SU-DHL-6 (cell line): ENCODE measurements around the gene NPAS3.

ENCODE experiments used
- H2AFZ ChIP-seq: fragments of 200-600 bp; sonication (generic); 2 replicates; pipeline ENCODE4 v1.6.1; 2014; ENCODE audit warnings: low read depth, mild to moderate bottlenecking, moderate library complexity, mixed read lengths, antibody characterized with exemption, low read length; ENCODE audit not compliant: severe bottlenecking
- H3F3A ChIP-seq: fragments of 200-600 bp; shearing (Covaris generic); 2 replicates; pipeline ENCODE4 v1.6.0; 2016; ENCODE audit warnings: antibody characterized with exemption, mild to moderate bottlenecking; ENCODE audit not compliant: insufficient read depth
- H3K27ac ChIP-seq: fragments of 200-600 bp; sonication (generic); 2 replicates; pipeline ENCODE4 v1.5.1; 2016; ENCODE audit warnings: low read depth, mild to moderate bottlenecking, low read length, moderate library complexity, mixed read lengths
- H3K27me3 ChIP-seq: fragments of 200-600 bp; sonication (generic), shearing (Covaris generic); 2 replicates; pipeline ENCODE4 v1.6.0; 2014; ENCODE audit warnings: mild to moderate bottlenecking, low read length
- H3K36me3 ChIP-seq: fragments of 200-600 bp; sonication (generic); 2 replicates; pipeline ENCODE4 v1.6.1; 2014; ENCODE audit warnings: mild to moderate bottlenecking, low read length, mixed read lengths
- H3K4me2 ChIP-seq: fragments of 300-600, 200-600 bp; shearing (Covaris generic), sonication (generic); 2 replicates; pipeline ENCODE4 v1.6.0; 2014; ENCODE audit warnings: low read length, low read depth, mild to moderate bottlenecking; ENCODE audit not compliant: poor library complexity, severe bottlenecking
- H3K4me3 ChIP-seq: fragments of 200-600 bp; sonication (generic); 2 replicates; pipeline ENCODE4 v1.5.1; 2014; ENCODE audit warnings: antibody characterized with exemption, low read length, mild to moderate bottlenecking, mixed read lengths; ENCODE audit not compliant: insufficient read depth, poor library complexity, severe bottlenecking
- H3K79me2 ChIP-seq: fragments of 200-600 bp; sonication (generic); 2 replicates; pipeline ENCODE4 v1.6.1; 2014; ENCODE audit warnings: mild to moderate bottlenecking, low read length, moderate library complexity; ENCODE audit not compliant: insufficient read depth
- H3K9ac ChIP-seq: fragments of 200-600 bp; sonication (generic); 2 replicates; pipeline ENCODE4 v1.7.0; 2014; ENCODE audit warnings: mild to moderate bottlenecking, low read length
- H3K9me2 ChIP-seq: fragments of 200-600 bp; sonication (generic); replicated peaks from 2 replicates; pipeline ENCODE4 v1.6.1; 2014; ENCODE audit warnings: low read length; ENCODE audit not compliant: insufficient read depth
- H3K9me3 ChIP-seq: fragments of 200-600 bp; sonication (generic); 2 replicates; pipeline ENCODE4 v1.6.1; 2014; ENCODE audit warnings: low read length, mixed read lengths; ENCODE audit not compliant: insufficient read depth
- H4K20me1 ChIP-seq: fragments of 200-600 bp; sonication (generic); 2 replicates; pipeline ENCODE4 v1.6.1; 2014; ENCODE audit warnings: low read depth, mild to moderate bottlenecking, antibody characterized with exemption, low read length, moderate library complexity, mixed read lengths
- EZH2phosphoT487 ChIP-seq: fragments of 200-600 bp; sonication (generic), shearing (Covaris generic); conservative IDR thresholded peaks from 2 replicates; pipeline ENCODE4 v1.6.1; 2018; ENCODE audit warnings: mild to moderate bottlenecking, antibody characterized with exemption, low read length, moderate library complexity, mixed read lengths
- TF ChIP-seq, protein P1 (sequence below): fragments of 200-600 bp; sonication (generic); IDR thresholded peaks from one replicate; pipeline ENCODE4 v1.5.1; 2017; ENCODE audit warnings: antibody characterized with exemption, mild to moderate bottlenecking, low read length, moderate library complexity; ENCODE audit not compliant: insufficient read depth, poor library complexity, severe bottlenecking

The NPAS3 gene

DNA sequence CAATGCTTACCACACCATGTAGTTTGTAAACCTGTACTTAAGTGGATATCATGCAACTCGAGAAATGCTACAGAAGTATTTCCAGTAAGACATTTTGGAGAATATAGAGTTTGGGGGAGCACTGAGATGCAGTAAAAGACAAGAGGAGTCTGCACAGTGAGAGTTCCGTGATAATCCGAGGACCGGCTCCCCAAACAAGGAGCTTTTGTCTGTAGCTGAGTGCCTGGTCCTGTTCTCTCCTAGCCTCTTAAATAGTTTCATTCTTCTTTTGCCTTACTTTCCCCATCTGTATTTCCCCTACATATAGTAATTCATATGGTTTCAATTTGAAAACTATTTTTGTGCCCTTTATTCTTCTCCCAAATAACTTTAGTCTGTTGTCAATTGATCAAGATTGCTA, 648.1 kb downstream of the NPAS3 start:
- H2AFZ ChIP-seq = no peak overlapping the region
- no peak overlapping the region for H3K27ac ChIP-seq

DNA sequence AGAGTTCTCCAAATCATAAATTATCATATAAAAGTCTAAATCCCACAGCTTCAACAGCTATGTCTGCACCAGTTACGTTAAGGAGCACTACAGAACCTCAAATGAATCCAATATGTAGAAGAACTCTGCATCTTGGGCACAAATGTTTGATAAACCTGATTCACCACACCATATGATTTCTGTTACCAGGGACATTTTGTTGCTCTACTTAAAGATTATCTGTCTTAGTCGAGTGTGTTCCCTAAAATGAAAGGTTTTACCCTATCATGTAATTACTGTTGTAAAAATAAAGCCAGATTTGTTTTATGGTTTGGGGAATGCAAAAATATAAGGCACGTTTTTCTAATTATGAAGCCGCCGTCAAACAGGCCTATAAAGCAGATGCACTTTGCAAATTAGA, 649.1 kb downstream of the NPAS3 start:
- TF ChIP-seq, protein P1, sequence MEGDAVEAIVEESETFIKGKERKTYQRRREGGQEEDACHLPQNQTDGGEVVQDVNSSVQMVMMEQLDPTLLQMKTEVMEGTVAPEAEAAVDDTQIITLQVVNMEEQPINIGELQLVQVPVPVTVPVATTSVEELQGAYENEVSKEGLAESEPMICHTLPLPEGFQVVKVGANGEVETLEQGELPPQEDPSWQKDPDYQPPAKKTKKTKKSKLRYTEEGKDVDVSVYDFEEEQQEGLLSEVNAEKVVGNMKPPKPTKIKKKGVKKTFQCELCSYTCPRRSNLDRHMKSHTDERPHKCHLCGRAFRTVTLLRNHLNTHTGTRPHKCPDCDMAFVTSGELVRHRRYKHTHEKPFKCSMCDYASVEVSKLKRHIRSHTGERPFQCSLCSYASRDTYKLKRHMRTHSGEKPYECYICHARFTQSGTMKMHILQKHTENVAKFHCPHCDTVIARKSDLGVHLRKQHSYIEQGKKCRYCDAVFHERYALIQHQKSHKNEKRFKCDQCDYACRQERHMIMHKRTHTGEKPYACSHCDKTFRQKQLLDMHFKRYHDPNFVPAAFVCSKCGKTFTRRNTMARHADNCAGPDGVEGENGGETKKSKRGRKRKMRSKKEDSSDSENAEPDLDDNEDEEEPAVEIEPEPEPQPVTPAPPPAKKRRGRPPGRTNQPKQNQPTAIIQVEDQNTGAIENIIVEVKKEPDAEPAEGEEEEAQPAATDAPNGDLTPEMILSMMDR = no peak
- no peak overlapping the region for H3K27ac ChIP-seq
- no peaks in the 10 kb centered on the region for H3K36me3 ChIP-seq
- H3K9me2 ChIP-seq = no peaks in the 10 kb centered on the region
- H2AFZ ChIP-seq = no peak overlapping the region
- H3K4me3 ChIP-seq = no peak overlapping the region
- no peaks in the 10 kb centered on the region for H4K20me1 ChIP-seq
- no peak overlapping the region for H3K9ac ChIP-seq
- no peaks in the 10 kb centered on the region for H3K27me3 ChIP-seq
- no peaks in the 10 kb centered on the region for H3K79me2 ChIP-seq
- H3K4me2 ChIP-seq = no peak overlapping the region
- no peaks in the 10 kb centered on the region for H3K9me3 ChIP-seq
- no peaks in the 10 kb centered on the region for H3F3A ChIP-seq

More for the DNA sequence above, 648.1 kb downstream of the NPAS3 start:
- Histone ChIP-seq H3K4me2 (no peak overlapping the region), H3K36me3 (no peaks in the 10 kb centered on the region), H3K9ac (no peak overlapping the region), H3F3A (no peaks in the 10 kb centered on the region), H3K79me2 (no peaks in the 10 kb centered on the region), H4K20me1 (no peaks in the 10 kb centered on the region), H3K9me2 (no peaks in the 10 kb centered on the region), H3K27me3 (no peaks in the 10 kb centered on the region), H3K4me3 (no peak overlapping the region), H3K9me3 (no peaks in the 10 kb centered on the region)
- no peak for TF ChIP-seq EZH2phosphoT487

DNA sequence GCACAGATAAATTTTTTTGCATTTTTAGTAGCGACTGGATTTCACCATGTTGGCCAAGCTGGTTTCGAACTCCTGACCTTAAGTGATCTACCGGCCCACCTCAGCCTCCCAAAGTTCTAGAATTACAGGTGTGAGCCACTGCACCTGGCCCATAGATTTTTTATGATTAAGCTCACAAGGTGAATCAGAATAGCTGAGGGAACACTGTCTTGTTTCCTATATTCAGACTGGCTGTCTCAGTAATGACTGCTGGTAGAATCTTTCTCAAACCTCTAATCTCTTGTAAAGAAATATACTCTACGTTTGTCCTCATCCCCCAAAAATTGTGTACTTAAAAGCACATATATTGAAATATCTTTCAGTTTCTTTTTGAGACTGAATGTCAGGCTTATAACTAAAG, 650.1 kb downstream of the NPAS3 start:
- H4K20me1 ChIP-seq = no peaks in the 10 kb centered on the region
- no peak overlapping the region for H3K27ac ChIP-seq
- no peak for TF ChIP-seq EZH2phosphoT487
- TF ChIP-seq, protein P1 = no peak
- H3K36me3 ChIP-seq = no peaks in the 10 kb centered on the region
- H3K9ac ChIP-seq = no peak overlapping the region
- H3K4me3 ChIP-seq = no peak overlapping the region
- no peak overlapping the region for H3K4me2 ChIP-seq
- H3F3A ChIP-seq = no peaks in the 10 kb centered on the region
- H3K79me2 ChIP-seq = no peaks in the 10 kb centered on the region
- no peaks in the 10 kb centered on the region for H3K27me3 ChIP-seq
- H3K9me3 ChIP-seq = no peaks in the 10 kb centered on the region
- no peak overlapping the region for H2AFZ ChIP-seq
- no peaks in the 10 kb centered on the region for H3K9me2 ChIP-seq

DNA sequence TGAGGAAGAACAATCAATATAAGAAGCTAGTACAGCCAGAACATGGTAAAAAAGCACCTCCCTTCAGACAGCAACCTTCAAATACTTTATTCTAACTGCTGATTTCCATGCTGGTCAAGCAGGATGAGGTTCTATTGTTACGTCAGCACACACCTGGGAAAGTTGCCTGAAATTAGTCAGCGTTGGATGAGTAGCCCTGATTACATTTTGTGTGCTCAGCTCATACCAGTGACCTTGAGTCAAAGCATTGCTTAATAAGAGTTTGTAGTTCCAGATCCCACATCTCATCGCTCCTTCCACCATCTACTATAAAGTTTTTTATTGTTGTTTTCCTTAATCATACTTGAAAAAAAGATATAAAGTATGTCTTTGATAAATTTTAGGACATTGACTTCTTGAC, 650.7 kb downstream of the NPAS3 start:
- Histone ChIP-seq H3K36me3 (no peaks in the 10 kb centered on the region), H4K20me1 (no peaks in the 10 kb centered on the region), H3K79me2 (no peaks in the 10 kb centered on the region), H3K27me3 (no peaks in the 10 kb centered on the region), H3K4me2 (no peak overlapping the region), H3K9me3 (no peaks in the 10 kb centered on the region), H3F3A (no peaks in the 10 kb centered on the region), H2AFZ (no peak overlapping the region), H3K9me2 (no peaks in the 10 kb centered on the region), H3K9ac (no peak overlapping the region), H3K4me3 (no peak overlapping the region), H3K27ac (no peak overlapping the region)
- TF ChIP-seq, protein P1 = no peak
- no peak for TF ChIP-seq EZH2phosphoT487
